ENCODE data around the gene ZNF121.

ZNF121 gene

GRCh38 chr19:9531933-9532332 lies 52.4 kb downstream of the ZNF121 start:
- H3K36me3 ChIP-seq (ENCODE audit: control insufficient read depth, insufficient read depth, low read length), result peaks cover 40% of the 10 kb centered on the region
- no peaks in the 10 kb centered on the region for H3K4me1 ChIP-seq (ENCODE audit: control insufficient read depth, insufficient read depth, low read length)
- H3K27me3 ChIP-seq (ENCODE audit: control insufficient read depth, insufficient read depth, low read length), result no peaks in the 10 kb centered on the region
- H3K9me3 ChIP-seq (ENCODE audit: control insufficient read depth, low read length), result peaks cover 43% of the 10 kb centered on the region
- H3K4me3 ChIP-seq (ENCODE audit: low read length), result no peak overlapping the region
- no peak overlapping the region for H3K9ac ChIP-seq (ENCODE audit: low read length)

- Histone ChIP-seq H3K36me3 (ENCODE audit: control insufficient read depth, insufficient read depth, low read length) (peaks cover 27% of the 10 kb centered on the region), H3K27me3 (ENCODE audit: control insufficient read depth, insufficient read depth, low read length) (no peaks in the 10 kb centered on the region), H3K9ac (ENCODE audit: low read length) (no peak overlapping the region), H3K9me3 (ENCODE audit: control insufficient read depth, low read length) (peaks cover 49% of the 10 kb centered on the region), H3K4me3 (ENCODE audit: low read length) (no peak overlapping the region), H3K4me1 (ENCODE audit: control insufficient read depth, insufficient read depth, low read length) (no peaks in the 10 kb centered on the region)
These were observed 55.5 kb downstream of the ZNF121 start for GRCh38 chr19:9528757-9529336.

DNA sequence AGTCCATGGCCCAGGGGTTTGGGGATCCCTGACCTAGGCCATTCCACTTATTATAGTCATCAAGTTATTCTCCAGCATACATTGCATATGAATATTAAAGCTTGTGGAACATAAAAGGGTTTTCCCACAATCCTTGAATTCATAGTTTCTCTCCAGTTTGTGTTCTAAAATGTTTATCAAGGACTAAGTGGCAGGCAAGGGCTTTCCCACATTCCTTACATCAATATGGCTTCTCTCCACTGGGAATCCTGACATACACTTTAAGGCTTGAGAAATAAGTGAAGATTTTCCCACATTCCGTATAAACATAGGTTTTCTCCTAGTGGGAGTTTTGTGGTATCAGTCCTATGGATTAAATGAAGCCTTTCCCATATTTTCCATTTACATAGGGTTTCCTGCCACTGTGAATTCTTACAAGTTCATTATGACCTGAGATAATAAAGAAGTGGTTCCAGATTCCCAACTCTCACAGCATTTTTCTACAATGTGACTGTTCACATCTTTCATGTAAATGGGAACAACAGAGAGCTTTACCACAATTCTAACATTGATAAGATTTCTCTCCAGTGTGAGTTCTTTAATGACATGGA lies 60.3 kb downstream of the ZNF121 start:
- H3K27me3 ChIP-seq (ENCODE audit: control insufficient read depth, insufficient read depth, low read length), result no peaks in the 10 kb centered on the region
- H3K4me3 ChIP-seq (ENCODE audit: low read length), result no peak overlapping the region
- H3K9ac ChIP-seq (ENCODE audit: low read length), result no peak overlapping the region
- peaks cover 27% of the 10 kb centered on the region for H3K9me3 ChIP-seq (ENCODE audit: control insufficient read depth, low read length)
- no peaks in the 10 kb centered on the region for H3K4me1 ChIP-seq (ENCODE audit: control insufficient read depth, insufficient read depth, low read length)
- H3K36me3 ChIP-seq (ENCODE audit: control insufficient read depth, insufficient read depth, low read length), result peaks cover 7% of the 10 kb centered on the region
